ENCODE data around the gene TNFRSF14. TPM values are rescaled to one million over a fixed set of nuclear protein-coding genes. Genes with fewer than 3 reads are reported as not detected.

The TNFRSF14 gene
- total and polyA plus RNA-seq, 2 donors (not counting 1 experiment from before 2014, with no cell fraction given), result 239 to 427 TPM

- H3K27ac Mint-ChIP-seq, result no peak overlapping the region
- H2AFZ ChIP-seq (ENCODE audit: insufficient read depth, low read depth, low read length, poor library complexity, severe bottlenecking), result no peak overlapping the region
- CTCF ChIA-PET, result interaction anchor here (0.7 kb wide), 1 partner anchor 11 kb away, joined by 4 read pairs; no protein-coding TSS in a partner anchor
- H3K79me2 ChIP-seq (ENCODE audit: control insufficient read depth, insufficient read depth, low read length), result no peaks in the 10 kb centered on the region
- ATAC-seq (ENCODE audit: low read depth) (no peak), DNase-seq (peak; percentile 9)
- 63% methylated on average over 15 of the region's 18 CpGs for WGBS (ENCODE audit: insufficient coverage)
- peaks cover 0 to 17% (median 0%) of the 10 kb centered on the region in 3 donors for H3K9me3 ChIP-seq (ENCODE audit: control extremely low read depth in 1 of 3, control insufficient read depth in 2 of 3, insufficient read depth in 1 of 3, low read length in 2 of 3)
- peaks cover 15% of the 10 kb centered on the region for H3K27me3 Mint-ChIP-seq
- POLR2A ChIA-PET, result no interaction called here
- no peak overlapping the region for H3K4me2 ChIP-seq (replicated peaks; ENCODE audit: low read depth, low read length, poor library complexity, severe bottlenecking)
- H3K4me1 Mint-ChIP-seq, result peaks cover 7% of the 10 kb centered on the region
- H4K20me1 ChIP-seq (ENCODE audit: control insufficient read depth, insufficient read depth, low read length, poor library complexity, severe bottlenecking), result peaks cover 17% of the 10 kb centered on the region
- H3K9ac ChIP-seq (ENCODE audit: low read length), result no peak overlapping the region
- no peak overlapping the region for H3K4me3 ChIP-seq (ENCODE audit: control extremely low read depth in 1 of 5, extremely low read depth in 1 of 5, insufficient read depth in 1 of 5, low read depth in 2 of 5, low read length in 4 of 5)
- peaks cover 0 to 49% (median 21%) of the 10 kb centered on the region in 4 experiments for H3K27me3 ChIP-seq (replicated peaks in 1 of 4; ENCODE audit: control extremely low read depth in 1 of 4, control insufficient read depth in 3 of 4, insufficient read depth in 4 of 4, low read length in 3 of 4)
- H3K4me1 ChIP-seq (ENCODE audit: control insufficient read depth in 2 of 2, insufficient read depth in 2 of 2, low read length in 2 of 2), result peaks cover 13 to 15% of the 10 kb centered on the region in 2 donors
- no peaks in the 10 kb centered on the region for H3K36me3 ChIP-seq (replicated peaks in 1 of 2; ENCODE audit: control extremely low read depth in 1 of 2, control insufficient read depth in 1 of 2, extremely low read depth in 1 of 2, insufficient read depth in 2 of 2, low read length in 1 of 2)
- TF ChIP-seq EZH2 (IDR thresholded peaks at IDR 0.05; ENCODE audit: borderline replicate concordance, insufficient read depth, low read depth, low read length, poor library complexity, severe bottlenecking) (no peak), CTCF (IDR thresholded peaks at IDR 0.05) (no peak)
- H3K9me3 Mint-ChIP-seq (ENCODE audit: insufficient read depth), result no peaks in the 10 kb centered on the region
- H3K27ac ChIP-seq (ENCODE audit: low read length in 2 of 2), result no peak overlapping the region
- no peak overlapping the region for H3K4me3 Mint-ChIP-seq
- intact Hi-C loops (cut with micrococcal nuclease), result no loop called here
These were observed 21.3 kb upstream of the TNFRSF14 start for GRCh38 chr1:2534687-2535441.

DNA sequence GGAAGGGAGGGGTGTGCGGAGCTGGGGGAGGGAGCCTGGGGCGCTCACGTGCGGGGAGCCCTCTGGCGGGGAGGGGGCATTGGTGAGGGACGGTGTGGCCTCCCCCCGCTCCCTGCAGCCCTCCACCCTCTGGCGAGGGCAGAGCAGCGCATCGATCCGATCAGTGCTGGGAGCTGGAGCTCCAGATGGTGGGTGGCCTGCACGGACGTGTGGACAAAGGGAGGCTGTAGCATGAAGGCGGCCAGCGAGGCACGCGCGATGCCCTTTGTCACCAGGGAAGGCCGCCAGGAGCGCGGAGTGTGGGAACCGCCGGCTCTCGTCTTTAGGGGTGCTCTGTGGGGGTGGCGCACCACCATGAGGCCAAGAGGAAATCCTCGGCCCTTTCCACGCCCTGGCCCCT lies 20.7 kb upstream of the TNFRSF14 start:
- 89% methylated on average over 22 of the region's 27 CpGs for WGBS (ENCODE audit: insufficient coverage)
- POLR2A ChIA-PET, result no interaction called here

More for the DNA sequence above, 20.7 kb upstream of the TNFRSF14 start:
- Histone ChIP-seq H3K79me2 (ENCODE audit: control insufficient read depth, insufficient read depth, low read length) (no peaks in the 10 kb centered on the region), H3K36me3 (replicated peaks in 1 of 2; ENCODE audit: control extremely low read depth in 1 of 2, control insufficient read depth in 1 of 2, extremely low read depth in 1 of 2, insufficient read depth in 2 of 2, low read length in 1 of 2) (no peaks in the 10 kb centered on the region), H2AFZ (ENCODE audit: insufficient read depth, low read depth, low read length, poor library complexity, severe bottlenecking) (no peak overlapping the region), H3K9me3 (ENCODE audit: control extremely low read depth in 1 of 3, control insufficient read depth in 2 of 3, insufficient read depth in 1 of 3, low read length in 2 of 3) (peaks cover 0 to 17% (median 0%) of the 10 kb centered on the region in 3 donors), H3K4me3 (ENCODE audit: control extremely low read depth in 1 of 5, extremely low read depth in 1 of 5, insufficient read depth in 1 of 5, low read depth in 2 of 5, low read length in 4 of 5) (no peak overlapping the region), H3K4me1 (ENCODE audit: control insufficient read depth in 2 of 2, insufficient read depth in 2 of 2, low read length in 2 of 2) (peaks cover 9 to 12% of the 10 kb centered on the region in 2 donors), H3K4me2 (replicated peaks; ENCODE audit: low read depth, low read length, poor library complexity, severe bottlenecking) (no peak overlapping the region), H4K20me1 (ENCODE audit: control insufficient read depth, insufficient read depth, low read length, poor library complexity, severe bottlenecking) (peaks cover 14% of the 10 kb centered on the region), H3K27ac (ENCODE audit: low read length in 2 of 2) (no peak overlapping the region), H3K9ac (ENCODE audit: low read length) (no peak overlapping the region), H3K27me3 (replicated peaks in 1 of 4; ENCODE audit: control extremely low read depth in 1 of 4, control insufficient read depth in 3 of 4, insufficient read depth in 4 of 4, low read length in 3 of 4) (peaks cover 0 to 51% (median 19%) of the 10 kb centered on the region in 4 experiments)
- H3K27ac Mint-ChIP-seq, result no peak overlapping the region
- TF ChIP-seq EZH2 (IDR thresholded peaks at IDR 0.05; ENCODE audit: borderline replicate concordance, insufficient read depth, low read depth, low read length, poor library complexity, severe bottlenecking) (no peak), CTCF (IDR thresholded peaks at IDR 0.05) (no peak)
- ATAC-seq (ENCODE audit: low read depth) (no peak), DNase-seq (no peak)
- H3K9me3 Mint-ChIP-seq (ENCODE audit: insufficient read depth), result no peaks in the 10 kb centered on the region
- CTCF ChIA-PET, result no interaction called here
- no peak overlapping the region for H3K4me3 Mint-ChIP-seq
- peaks cover 7% of the 10 kb centered on the region for H3K4me1 Mint-ChIP-seq
- intact Hi-C loops (cut with micrococcal nuclease), result no loop called here
- H3K27me3 Mint-ChIP-seq, result peaks cover 15% of the 10 kb centered on the region

All from B cell (primary cell).